LHCN-M2 (cell line): Measurements from ENCODE around the gene SSX2. TPM values are rescaled to one million over a fixed set of nuclear protein-coding genes. Genes with fewer than 3 reads are reported as not detected.
"Not testable (repeated sequence)": the region's sequence is repeated elsewhere in the genome, so short reads cannot be mapped to it uniquely, and the experiment has no call there.

ENCODE experiments used
- DNase-seq: peaks from one replicate; pipeline ENCODE4 v3.0.0-alpha.2; 2012; ENCODE audit warnings: low read depth
- polyA plus RNA-seq: library from polyadenylated mRNA; unstranded; fragments of >200 nt; gene quantifications from one replicate; pipeline ENCODE4 v1.2.1, GENCODE V29; 2012; ENCODE audit warnings: missing spikeins
- total RNA-seq: library from RNA; depleted of rRNA; stranded (reverse); fragments of >200 nt; gene quantifications from 2 replicates; pipeline ENCODE4 v1.2.3, GENCODE V29; 2014; rRNA removed

SSX2 gene, protein sequence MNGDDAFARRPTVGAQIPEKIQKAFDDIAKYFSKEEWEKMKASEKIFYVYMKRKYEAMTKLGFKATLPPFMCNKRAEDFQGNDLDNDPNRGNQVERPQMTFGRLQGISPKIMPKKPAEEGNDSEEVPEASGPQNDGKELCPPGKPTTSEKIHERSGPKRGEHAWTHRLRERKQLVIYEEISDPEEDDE
- not detected in 2 replicates for total RNA-seq
- polyA plus RNA-seq = not detected

DNA sequence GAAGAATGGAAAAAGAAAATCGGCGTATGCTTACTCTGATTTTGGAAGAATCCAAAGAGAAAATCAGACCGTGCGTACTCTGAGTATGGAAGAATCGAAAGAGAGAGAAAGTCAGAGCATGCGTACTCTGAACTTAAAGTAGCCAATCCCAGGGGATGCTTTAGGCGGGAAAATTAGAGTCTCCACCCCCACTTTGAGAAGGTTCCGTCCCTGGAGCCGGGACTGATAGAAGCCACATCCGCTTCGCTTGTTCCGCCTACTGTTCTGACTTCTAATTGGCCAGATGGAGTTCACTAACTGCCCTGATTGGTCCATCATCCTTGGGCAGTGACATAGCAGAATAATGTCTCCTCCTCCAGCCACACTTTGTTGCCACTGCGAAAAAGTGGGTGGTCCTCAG lies at the start of gene SSX2:
SSX2 (minus strand) TSS at position 101 of the 400 bp plus-strand sequence. CDS start 1,429 bp downstream, outside the sequence.
- DNase-seq = not testable (repeated sequence)

DNA sequence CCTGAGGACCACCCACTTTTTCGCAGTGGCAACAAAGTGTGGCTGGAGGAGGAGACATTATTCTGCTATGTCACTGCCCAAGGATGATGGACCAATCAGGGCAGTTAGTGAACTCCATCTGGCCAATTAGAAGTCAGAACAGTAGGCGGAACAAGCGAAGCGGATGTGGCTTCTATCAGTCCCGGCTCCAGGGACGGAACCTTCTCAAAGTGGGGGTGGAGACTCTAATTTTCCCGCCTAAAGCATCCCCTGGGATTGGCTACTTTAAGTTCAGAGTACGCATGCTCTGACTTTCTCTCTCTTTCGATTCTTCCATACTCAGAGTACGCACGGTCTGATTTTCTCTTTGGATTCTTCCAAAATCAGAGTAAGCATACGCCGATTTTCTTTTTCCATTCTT lies 44.0 kb upstream of the SSX2 start, which contains the start of gene SSX2B:
SSX2B (plus strand) TSS at position 301 of the 400 bp plus-strand sequence. CDS start 1,429 bp downstream, outside the sequence.
- DNase-seq = not testable (repeated sequence)

DNA sequence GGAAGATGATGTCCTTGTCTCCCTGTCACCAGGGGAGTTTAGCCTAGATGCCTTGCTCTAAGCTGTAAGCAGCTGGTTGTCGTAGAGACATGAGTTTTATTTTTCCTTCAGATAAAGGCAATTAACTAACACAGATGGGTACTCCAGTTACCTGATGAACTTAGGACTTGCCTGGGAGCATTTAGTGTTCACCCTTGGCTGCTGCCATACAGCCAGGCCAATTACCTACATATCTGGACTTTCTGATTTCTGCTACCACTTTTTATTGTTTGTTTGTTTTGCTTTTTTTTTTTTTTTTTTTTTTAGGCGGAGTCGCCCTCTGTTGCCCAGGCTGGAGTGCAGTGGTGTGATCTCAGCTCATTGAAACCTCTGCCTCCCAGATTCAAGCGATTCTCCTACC lies 14.9 kb downstream of the SSX2 start:
- DNase-seq = not testable (repeated sequence)

DNA sequence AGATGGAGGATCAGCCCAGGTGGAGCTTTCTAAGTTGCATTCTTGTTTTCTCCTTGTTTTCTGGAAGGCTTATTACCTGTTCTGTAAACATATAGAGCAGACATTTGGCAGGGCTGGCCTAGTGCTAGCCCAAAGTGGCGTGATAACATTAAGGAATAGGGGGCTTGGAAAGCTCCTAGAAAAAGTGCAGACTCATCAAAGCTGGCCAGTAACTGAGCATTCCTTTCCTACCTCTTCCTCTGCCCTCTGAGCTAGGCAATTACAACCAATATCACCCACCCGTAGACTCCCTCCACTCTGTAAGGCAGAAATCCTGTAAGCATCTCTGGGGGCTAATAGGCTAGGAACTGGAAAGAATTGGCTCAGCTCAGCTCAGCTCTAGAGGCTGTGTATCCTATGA lies 44.8 kb downstream of the SSX2 start:
- not testable (repeated sequence) for DNase-seq

DNA sequence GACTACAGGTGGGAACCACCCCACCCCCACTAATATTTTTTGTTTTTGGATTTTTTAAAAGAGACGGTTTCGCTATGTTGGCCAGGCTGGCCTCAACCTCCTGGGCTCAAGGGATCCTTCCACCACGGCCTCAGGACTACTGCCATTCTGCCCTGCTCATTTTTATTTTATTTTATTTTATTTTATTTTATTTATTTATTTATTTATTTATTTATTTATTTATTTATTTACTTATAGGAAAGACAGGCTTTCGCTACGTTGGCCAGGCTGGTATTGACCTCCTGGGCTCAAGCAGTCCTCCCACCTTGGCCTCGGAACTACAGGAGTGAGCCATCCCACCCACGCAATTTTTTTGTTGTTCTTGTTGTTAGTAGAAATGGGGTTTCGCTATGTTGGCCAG lies 51.5 kb downstream of the SSX2 start:
- DNase-seq = not testable (repeated sequence)

DNA sequence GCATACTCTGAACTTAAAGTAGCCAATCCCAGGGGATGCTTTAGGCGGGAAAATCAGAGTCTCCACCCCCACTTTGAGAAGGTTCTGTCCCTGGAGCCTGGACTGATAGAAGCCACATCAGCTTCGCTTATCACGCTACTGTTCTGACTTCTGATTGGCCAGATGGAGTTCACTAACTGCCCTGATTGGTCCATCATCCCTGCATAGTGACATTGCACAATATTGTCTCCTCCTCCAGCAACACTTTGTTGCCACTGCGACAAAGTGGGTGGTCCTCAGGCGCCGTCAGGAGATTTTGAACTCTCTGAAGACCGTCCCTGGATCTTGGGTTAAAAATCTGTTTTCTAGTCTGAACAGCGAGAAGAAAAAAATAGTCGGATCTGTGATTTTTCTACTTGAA lies 52.2 kb downstream of the SSX2 start, which contains the start of gene SSX7:
SSX7 (minus strand) TSS at position 101 of the 400 bp plus-strand sequence. CDS start 1,428 bp downstream, outside the sequence.
- DNase-seq = not testable (repeated sequence)

DNA sequence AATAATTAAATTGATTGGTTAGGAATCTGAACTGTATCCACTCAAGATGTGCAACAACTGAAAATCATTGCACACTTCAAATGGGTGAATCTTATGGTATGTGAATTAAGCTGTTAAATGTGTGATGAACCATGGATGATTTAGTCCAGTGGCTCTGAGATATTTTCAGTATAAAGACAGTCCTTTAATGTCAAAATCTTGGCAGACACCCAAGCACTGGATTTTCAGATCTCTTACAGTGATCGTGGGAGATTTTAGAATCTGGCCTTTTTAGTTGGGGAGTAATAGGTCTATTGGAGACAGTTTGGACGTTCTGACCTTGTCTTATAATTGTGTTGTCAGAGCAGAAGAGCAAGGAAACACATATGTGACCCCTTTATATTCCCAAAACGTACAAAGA lies 56.3 kb downstream of the SSX2 start:
- DNase-seq = not testable (repeated sequence)

DNA sequence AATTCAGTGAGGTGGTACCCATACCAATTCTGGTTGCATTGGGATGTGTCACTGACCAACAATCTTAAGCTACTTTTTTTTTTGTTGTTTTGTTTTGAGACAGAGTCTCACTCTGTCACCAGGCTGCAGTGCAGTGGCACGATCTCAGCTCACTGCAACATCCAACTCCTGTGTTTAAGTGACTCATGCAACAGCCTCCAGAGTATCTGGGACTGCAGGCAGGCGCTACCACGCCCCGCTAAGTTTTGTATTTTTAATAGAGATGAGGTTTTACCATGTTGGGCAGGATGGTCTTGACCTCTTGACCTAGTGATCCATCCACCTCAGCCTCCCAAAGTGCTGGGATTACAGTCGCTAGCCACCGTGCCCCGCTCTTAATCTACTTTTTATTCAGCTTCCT lies 58.0 kb downstream of the SSX2 start:
- not testable (repeated sequence) for DNase-seq

Other genes with a start within 250 kb of the SSX2 start
- gene XAGE1A, start 211.4 kb downstream of the SSX2 start, total RNA-seq = not detected in 2 replicates
- gene XAGE1B, start 190.1 kb downstream of the SSX2 start, total RNA-seq = not detected in 2 replicates
- gene SSX7, start 52.3 kb downstream of the SSX2 start, total RNA-seq = not detected in 2 replicates
- gene SSX2B, start 44.1 kb upstream of the SSX2 start, total RNA-seq = not detected in 2 replicates
- not detected in 2 replicates for gene SPANXN5, start 90.2 kb upstream of the SSX2 start, total RNA-seq
- not detected in 2 replicates for gene XAGE5, start 104.1 kb upstream of the SSX2 start, total RNA-seq
- not detected in 2 replicates for gene XAGE3, start 160.9 kb upstream of the SSX2 start, total RNA-seq
- 36.2 and 40.1 TPM in 2 replicates for gene FAM156B, start 190.2 kb upstream of the SSX2 start, total RNA-seq